Measurements from ENCODE around the gene ZSCAN5A.

Gene ZSCAN5A

DNA sequence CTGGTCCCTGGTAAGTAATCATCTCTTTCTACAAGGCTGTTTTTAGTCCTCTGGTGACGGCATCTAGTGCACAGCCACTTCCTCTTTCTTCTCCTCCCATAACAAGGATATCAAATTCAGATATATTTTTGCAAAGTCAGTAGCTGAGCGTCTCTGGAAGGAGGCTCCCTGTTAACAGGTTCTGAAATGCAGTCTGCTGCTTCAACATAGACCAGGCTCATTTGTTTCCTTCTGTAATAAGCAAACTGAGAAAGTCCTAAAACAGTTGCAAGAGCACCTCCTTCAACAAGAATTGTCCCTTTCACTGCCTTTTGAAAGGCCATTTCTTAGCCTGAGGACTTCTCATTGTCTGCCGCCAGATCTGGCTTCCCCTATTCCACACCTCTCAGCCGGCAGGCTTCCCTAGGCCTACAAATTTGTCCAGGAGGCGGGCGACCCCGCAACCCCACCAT is 7.4 kb upstream of the ZSCAN5A start:
- peak overlapping the region; percentile 30 for H2AFZ ChIP-seq (ENCODE audit: low read depth, low read length, severe bottlenecking)
- H3K36me3 ChIP-seq (ENCODE audit: low read length), result no peaks in the 10 kb centered on the region
- no peak overlapping the region for H3K4me2 ChIP-seq (ENCODE audit: low read depth, low read length, poor library complexity, severe bottlenecking)
- H3K79me2 ChIP-seq (ENCODE audit: insufficient read depth, low read length), result no peaks in the 10 kb centered on the region
- no peaks in the 10 kb centered on the region for H3K9me2 ChIP-seq (replicated peaks; ENCODE audit: insufficient read depth, low read length)
- no peaks in the 10 kb centered on the region for H4K20me1 ChIP-seq (ENCODE audit: low read depth, low read length)
- no peak for TF ChIP-seq EZH2phosphoT487 (conservative IDR thresholded peaks at IDR 0.05; ENCODE audit: low read length)
- TF ChIP-seq, protein P1, sequence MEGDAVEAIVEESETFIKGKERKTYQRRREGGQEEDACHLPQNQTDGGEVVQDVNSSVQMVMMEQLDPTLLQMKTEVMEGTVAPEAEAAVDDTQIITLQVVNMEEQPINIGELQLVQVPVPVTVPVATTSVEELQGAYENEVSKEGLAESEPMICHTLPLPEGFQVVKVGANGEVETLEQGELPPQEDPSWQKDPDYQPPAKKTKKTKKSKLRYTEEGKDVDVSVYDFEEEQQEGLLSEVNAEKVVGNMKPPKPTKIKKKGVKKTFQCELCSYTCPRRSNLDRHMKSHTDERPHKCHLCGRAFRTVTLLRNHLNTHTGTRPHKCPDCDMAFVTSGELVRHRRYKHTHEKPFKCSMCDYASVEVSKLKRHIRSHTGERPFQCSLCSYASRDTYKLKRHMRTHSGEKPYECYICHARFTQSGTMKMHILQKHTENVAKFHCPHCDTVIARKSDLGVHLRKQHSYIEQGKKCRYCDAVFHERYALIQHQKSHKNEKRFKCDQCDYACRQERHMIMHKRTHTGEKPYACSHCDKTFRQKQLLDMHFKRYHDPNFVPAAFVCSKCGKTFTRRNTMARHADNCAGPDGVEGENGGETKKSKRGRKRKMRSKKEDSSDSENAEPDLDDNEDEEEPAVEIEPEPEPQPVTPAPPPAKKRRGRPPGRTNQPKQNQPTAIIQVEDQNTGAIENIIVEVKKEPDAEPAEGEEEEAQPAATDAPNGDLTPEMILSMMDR (IDR thresholded peaks at IDR 0.05; ENCODE audit: insufficient read depth, low read length, poor library complexity, severe bottlenecking), result no peak
- no peak overlapping the region for H3K9ac ChIP-seq (ENCODE audit: low read length)
- H3K4me3 ChIP-seq (ENCODE audit: insufficient read depth, low read length, poor library complexity, severe bottlenecking), result no peak overlapping the region
- no peak overlapping the region for H3K27ac ChIP-seq (ENCODE audit: low read depth, low read length)
- H3K9me3 ChIP-seq (ENCODE audit: insufficient read depth, low read length), result no peaks in the 10 kb centered on the region
- H3K27me3 ChIP-seq (ENCODE audit: low read length), result no peaks in the 10 kb centered on the region
- no peaks in the 10 kb centered on the region for H3F3A ChIP-seq (ENCODE audit: insufficient read depth)

DNA sequence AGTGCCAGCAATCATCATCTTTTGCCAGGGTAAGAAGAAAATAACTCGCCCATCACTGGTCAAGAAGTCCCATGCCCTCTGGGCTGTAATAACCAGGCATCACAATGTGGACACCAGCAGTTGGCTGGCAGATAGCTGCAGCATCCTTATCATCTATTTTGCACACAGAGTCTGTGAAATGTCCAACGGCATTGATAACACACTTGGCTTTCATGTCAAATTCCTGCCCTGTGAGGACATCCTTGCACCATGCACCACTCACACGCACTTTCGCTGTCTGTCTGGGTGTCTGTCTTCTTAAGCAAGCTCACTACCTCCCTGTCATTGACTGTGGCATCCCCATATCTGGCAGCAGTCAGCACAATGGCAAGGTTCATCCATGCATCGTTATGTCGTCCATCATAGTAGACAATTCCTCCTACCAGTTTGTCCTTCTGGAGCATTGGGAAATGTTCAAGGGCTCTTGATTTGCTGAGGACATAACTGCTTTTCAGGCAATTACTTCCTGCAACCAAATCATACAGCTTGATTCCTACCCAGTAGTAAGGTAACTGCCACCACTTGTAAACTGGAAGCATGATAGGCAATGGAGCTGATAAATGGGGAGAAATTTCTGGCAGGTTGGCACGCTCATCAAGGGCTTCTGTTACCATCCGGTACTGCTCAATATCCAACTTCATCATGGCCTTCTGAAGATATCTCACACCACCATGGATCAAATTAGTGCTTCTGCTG is 6.8 kb upstream of the ZSCAN5A start:
- Histone ChIP-seq H3K9me3 (ENCODE audit: insufficient read depth, low read length) (no peaks in the 10 kb centered on the region), H3K4me2 (ENCODE audit: low read depth, low read length, poor library complexity, severe bottlenecking) (no peak overlapping the region)

DNA sequence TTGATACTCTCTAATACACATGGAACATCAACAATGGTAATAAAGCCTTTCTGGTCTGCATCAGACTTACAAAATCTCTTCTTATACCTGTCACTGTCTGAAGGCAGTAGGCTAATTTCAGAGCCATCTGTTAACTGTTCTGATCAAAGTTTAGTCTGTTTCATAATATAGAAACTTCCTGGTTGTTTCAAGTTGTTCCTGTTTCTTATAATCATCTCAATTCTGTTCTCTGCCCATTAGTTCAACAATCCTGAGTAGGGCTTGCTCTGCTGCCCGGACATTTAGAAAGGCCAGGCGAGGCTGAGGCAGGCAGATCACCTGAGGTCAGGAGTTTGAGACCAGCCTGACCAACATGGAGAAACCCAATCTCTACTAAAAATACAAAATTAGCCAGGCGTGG is 5.4 kb upstream of the ZSCAN5A start:
- Histone ChIP-seq H3K4me2 (ENCODE audit: low read depth, low read length, poor library complexity, severe bottlenecking) (no peak overlapping the region), H2AFZ (ENCODE audit: low read depth, low read length, severe bottlenecking) (no peak overlapping the region), H3K79me2 (ENCODE audit: insufficient read depth, low read length) (no peaks in the 10 kb centered on the region), H3K4me3 (ENCODE audit: insufficient read depth, low read length, poor library complexity, severe bottlenecking) (no peak overlapping the region), H3K36me3 (ENCODE audit: low read length) (no peaks in the 10 kb centered on the region), H3K27me3 (ENCODE audit: low read length) (no peaks in the 10 kb centered on the region), H3F3A (ENCODE audit: insufficient read depth) (no peaks in the 10 kb centered on the region), H3K9me3 (ENCODE audit: insufficient read depth, low read length) (no peaks in the 10 kb centered on the region), H3K9me2 (replicated peaks; ENCODE audit: insufficient read depth, low read length) (no peaks in the 10 kb centered on the region), H3K9ac (ENCODE audit: low read length) (no peak overlapping the region), H3K27ac (ENCODE audit: low read depth, low read length) (no peak overlapping the region), H4K20me1 (ENCODE audit: low read depth, low read length) (no peaks in the 10 kb centered on the region)
- TF ChIP-seq, protein P1 (IDR thresholded peaks at IDR 0.05; ENCODE audit: insufficient read depth, low read length, poor library complexity, severe bottlenecking), result no peak
- TF ChIP-seq EZH2phosphoT487 (conservative IDR thresholded peaks at IDR 0.05; ENCODE audit: low read length), result no peak

More for the DNA sequence above, 6.8 kb upstream of the ZSCAN5A start:
- Histone ChIP-seq H3K9me2 (replicated peaks; ENCODE audit: insufficient read depth, low read length) (no peaks in the 10 kb centered on the region), H3K9ac (ENCODE audit: low read length) (no peak overlapping the region), H3K27me3 (ENCODE audit: low read length) (no peaks in the 10 kb centered on the region), H3K79me2 (ENCODE audit: insufficient read depth, low read length) (no peaks in the 10 kb centered on the region), H4K20me1 (ENCODE audit: low read depth, low read length) (no peaks in the 10 kb centered on the region), H3K4me3 (ENCODE audit: insufficient read depth, low read length, poor library complexity, severe bottlenecking) (no peak overlapping the region), H2AFZ (ENCODE audit: low read depth, low read length, severe bottlenecking) (peak overlapping the region; percentile 30), H3F3A (ENCODE audit: insufficient read depth) (no peaks in the 10 kb centered on the region), H3K36me3 (ENCODE audit: low read length) (no peaks in the 10 kb centered on the region), H3K27ac (ENCODE audit: low read depth, low read length) (no peak overlapping the region)
- TF ChIP-seq, protein P1 (IDR thresholded peaks at IDR 0.05; ENCODE audit: insufficient read depth, low read length, poor library complexity, severe bottlenecking), result no peak
- TF ChIP-seq EZH2phosphoT487 (conservative IDR thresholded peaks at IDR 0.05; ENCODE audit: low read length), result no peak

Data from SU-DHL-6 (cell line).